IPS-NIHi7 (cell line): ENCODE results near the gene CALHM1.
A peak's percentile ranks its signal among the peaks of the same experiment; 100 is the strongest.
"Not testable (repeated sequence)": the region's sequence is repeated elsewhere in the genome, so short reads cannot be mapped to it uniquely, and the experiment has no call there.

Experiments used
- DNase-seq: peaks from one replicate; pipeline ENCODE4 v3.0.0; 2012; ENCODE audit warnings: mixed read lengths; ENCODE audit errors: extremely low spot score

The CALHM1 gene

GRCh38 chr10:103429647-103430046 lies 29.1 kb downstream of the CALHM1 start:
- DNase-seq = no peak

DNA sequence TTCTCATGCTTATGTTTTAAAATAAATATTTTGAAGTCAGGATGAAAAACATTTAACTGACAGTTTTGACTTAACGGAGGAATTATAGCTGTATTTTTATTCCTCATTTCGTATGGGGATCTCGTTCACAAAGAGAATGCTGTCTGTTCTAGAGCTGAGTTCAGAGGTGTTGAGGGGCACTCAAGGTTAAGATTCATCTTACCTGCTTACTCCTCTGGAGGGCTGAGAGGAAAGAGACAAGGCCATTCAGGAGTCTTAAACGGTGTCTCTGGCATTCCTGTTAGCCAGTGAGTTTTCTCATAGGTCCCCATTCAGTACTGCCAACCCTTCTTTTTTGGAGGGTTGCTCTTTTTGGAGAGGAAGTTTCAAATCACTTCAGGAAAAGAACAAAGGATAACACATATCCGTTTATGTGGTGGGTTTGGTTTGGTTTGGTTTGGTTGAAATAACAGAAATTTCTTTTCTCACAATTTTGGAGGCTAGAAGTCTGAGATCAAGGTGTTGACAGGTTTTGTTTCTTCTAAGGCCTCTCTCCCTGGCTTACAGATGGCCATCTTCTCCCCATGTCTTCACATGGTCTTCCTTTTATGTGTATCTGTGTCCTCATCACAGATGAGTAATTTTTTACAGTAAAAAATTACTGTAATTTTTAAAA lies 29.6 kb downstream of the CALHM1 start:
- DNase-seq = no peak

- no peak for DNase-seq
Measured at GRCh38 chr10:103427866-103428265, 30.8 kb downstream of the CALHM1 start.

DNA sequence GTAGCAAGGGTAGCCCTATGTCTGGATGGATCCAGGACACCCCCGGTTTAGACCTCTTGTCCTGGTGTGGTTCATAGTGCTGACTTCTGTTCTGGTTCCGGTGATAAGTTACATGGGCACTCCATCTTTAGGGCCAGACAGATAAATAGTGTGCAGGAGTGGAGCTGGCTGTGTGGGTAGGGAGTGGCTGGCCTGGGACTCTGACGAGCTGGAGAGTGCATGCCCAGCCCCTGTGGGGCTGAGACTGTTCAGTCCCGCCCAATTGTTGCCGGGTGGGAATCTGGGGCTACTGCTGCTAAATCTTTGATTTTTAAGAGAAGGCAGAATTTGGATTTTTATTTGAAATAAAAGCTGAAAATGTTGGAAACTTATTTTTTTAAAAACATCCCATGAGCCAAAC lies 35.0 kb downstream of the CALHM1 start:
- DNase-seq = no peak

GRCh38 chr10:103419101-103419500 lies 39.6 kb downstream of the CALHM1 start:
- DNase-seq = no peak

DNA sequence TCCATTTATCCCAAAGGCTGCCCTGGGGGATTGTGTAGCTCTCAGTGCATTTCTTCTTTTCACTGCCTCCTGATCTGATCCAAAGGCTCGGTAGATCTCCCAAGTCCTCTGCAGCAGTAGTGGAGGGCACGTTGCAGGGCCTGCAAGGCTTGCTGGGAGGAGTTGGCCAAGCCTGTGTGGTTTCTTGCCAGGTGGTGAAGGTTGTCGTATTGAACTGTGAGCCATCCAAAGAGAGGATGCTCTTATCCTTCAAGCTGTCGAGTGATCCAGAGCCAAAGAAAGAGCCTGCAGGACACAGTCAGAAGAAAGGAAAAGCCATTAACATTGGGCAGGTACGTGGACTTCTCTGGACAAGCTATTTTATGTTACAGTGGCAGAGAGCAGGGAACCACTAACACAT lies 41.1 kb downstream of the CALHM1 start:
- no peak for DNase-seq

GRCh38 chr10:103417148-103417469 lies 41.6 kb downstream of the CALHM1 start:
- not testable (repeated sequence) for DNase-seq

DNA sequence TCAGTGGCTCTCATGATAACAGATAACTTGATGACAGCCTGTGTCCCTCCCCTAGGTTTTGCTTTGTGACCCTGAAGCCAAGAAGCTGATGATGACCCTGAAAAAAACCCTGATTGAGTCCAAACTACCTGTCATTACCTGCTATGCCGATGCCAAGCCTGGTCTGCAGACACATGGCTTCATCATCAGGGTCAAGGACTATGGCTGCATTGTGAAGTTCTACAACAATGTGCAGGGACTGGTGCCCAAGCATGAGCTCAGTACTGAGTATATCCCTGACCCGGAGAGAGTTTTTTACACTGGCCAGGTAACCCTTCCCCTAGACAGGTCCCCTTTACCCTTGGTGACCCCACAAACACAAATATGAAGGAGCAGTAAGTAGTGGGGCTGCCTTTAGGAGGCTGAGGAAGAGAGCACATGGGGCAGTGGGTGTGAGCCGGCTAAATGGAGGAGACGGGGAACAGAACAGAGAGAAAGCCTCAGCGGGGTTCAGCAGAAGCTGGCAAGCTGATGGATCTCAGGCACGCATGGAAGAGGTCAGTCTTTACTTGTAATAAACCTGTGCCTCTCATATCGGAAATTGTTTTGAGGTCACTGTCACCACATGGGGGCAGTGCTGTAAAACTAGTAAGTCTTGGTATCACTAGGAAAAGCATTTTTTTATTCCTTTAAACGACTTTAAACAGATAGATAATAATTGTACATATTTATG lies 42.1 kb downstream of the CALHM1 start:
- peak; percentile 43 for DNase-seq

DNA sequence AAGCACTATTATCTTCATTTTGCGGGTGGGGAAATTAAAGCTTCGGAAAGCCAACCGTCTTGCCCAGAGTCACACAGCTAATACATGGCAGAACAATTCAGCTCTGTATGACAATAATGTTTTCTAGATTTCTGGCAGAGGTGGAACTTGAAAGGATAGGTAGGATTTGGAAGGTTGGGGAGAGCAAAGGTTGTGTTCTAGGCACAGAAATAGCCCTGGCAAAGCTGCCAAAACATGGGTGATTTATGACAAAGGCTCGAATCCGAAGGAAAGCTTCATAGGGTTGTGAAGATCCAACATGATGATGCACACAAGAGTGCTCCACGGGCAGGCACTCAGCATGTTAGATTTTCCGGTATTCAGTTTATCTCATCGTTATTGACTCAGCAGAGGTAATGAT lies 43.1 kb downstream of the CALHM1 start:
- DNase-seq = no peak

DNA sequence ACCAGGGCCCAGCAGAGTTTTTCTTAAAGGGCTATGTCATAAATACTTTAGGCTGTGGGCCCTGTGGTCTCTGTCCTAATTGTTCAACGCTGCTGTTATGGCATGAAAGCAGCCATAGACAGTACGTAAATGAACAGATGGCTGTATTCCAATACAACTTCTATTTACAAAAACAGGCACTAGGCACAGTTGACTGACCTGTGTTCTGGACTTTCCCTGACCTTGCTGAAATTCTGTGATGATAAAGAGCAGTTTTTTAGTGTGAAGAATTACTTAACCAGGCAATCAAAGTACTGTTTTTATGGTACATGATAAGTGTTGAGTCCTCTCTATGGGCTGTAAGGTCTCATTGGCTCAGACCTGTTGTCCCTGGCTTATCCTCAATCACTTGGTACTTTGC lies 45.1 kb downstream of the CALHM1 start:
- DNase-seq = no peak
